ES-I3 (cell line): ENCODE measurements around the gene PPP1CA.

Experiments
- H3K36me3 ChIP-seq: 2 replicates; pipeline ENCODE4 v1.6.1; 2013; ENCODE audit warnings: mild to moderate bottlenecking, low read length, control low read depth, moderate library complexity; ENCODE audit not compliant: insufficient read depth
- H3K4me1 ChIP-seq: 2 replicates; pipeline ENCODE4 v1.6.1; 2013; ENCODE audit warnings: mild to moderate bottlenecking, control low read depth, low read length; ENCODE audit not compliant: insufficient read depth
- H3K9ac ChIP-seq: 2 replicates; pipeline ENCODE4 v1.6.1; 2013; ENCODE audit warnings: low read depth, mild to moderate bottlenecking, low read length, moderate library complexity
- H3K9me3 ChIP-seq: 2 replicates; pipeline ENCODE4 v1.6.1; 2013; ENCODE audit warnings: mild to moderate bottlenecking, low read length, moderate library complexity; ENCODE audit not compliant: control insufficient read depth, insufficient read depth

The PPP1CA gene

DNA sequence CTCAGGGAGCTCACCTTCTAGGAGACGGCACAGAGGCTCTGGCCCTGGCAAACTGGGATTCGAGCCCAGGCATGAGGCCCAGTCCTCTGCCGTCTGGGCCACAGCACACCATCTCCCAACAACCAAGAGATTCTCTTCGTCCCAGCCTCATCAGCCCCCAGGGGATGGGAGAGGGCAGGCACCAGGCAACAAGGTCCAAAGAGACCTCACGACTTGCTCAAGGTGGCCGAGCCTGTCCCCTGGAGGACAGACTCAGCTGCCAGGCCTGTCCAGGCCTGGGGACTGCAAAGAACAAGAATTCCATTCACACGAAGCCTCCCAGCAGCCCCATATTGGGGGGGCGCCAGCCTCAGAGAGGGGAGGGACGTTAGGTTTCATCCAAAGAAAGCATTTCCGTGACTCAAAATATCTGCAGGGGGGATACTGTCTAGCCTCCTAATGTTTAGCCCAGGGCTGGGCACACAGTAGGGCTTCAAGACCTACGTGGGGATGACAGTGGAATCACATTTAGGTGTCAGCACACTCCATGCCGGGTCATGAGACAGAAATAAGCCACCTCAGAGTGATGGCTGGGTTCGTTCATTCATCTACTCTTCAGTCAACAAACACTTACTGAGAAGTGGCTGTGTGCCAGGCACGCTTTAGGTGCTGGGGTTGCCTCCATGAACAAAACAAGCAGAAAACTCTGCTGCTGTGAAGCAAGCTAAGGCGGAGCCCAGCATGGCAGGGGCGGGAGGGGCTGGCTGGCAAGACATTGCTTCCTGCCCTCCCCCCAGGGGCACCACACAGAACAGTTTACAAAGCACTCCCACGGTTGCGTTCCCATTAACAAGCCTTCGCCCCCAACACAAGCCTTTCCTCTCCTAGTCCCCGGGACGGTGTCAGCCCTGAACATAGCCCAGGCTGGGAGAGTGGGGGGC is 15.0 kb upstream of the PPP1CA start:
- Histone ChIP-seq H3K36me3 (no peaks in the 10 kb centered on the region), H3K4me1 (peaks cover 8% of the 10 kb centered on the region; the same call in 1 of the 2 replicates), H3K9ac (no peak overlapping the region), H3K9me3 (no peaks in the 10 kb centered on the region)

DNA sequence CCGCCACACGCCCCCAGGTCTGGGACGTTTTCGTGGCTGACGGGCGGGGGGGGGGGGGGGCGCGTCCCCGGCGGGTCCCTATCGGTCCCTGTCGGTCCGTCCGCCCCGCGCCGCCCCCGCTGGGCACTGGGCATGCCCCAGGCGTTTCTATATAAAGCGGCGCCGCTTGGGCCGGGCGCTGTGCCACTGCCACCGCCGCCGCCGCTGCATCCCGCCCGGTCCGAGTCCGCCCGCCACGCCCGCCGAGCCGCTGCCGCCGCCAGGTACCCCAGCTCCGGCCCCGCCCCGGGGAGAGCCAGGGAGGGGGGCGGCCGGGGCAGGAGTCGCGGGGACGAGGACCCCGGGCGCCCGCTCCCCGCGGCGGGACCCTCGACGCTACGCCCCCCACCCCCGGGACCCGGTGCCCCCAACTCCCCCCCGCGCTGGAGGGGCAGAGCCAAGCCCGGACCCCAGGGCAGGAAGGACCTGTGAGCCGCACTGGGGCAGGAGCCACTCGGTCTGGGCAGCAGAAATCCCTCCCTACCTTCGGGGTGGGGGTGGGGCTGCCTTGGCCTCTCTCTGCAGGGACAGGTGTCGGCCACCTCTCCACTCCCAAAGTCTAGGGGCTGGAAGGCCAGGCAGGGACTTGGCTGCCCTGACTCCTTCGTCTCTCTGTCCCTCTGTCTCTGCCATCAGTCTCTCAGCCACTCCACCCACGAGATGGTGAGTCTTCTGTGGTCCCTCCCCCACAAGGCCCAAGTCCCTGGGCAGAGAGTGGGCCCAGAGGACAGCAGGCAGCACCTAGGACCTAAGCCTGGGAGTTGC is 14.0 kb upstream of the PPP1CA start, which contains the start of gene CARNS1:
TSS of gene CARNS1 (plus strand) at position 178 of the 804 bp plus-strand sequence. CDS start at position 700, 522 bp downstream.
- Histone ChIP-seq H3K4me1 (peaks cover 8% of the 10 kb centered on the region; the same call in 1 of the 2 replicates), H3K9me3 (no peaks in the 10 kb centered on the region), H3K9ac (peak within 1 kb of the TSS; percentile 53; the same call in 1 of the 2 replicates), H3K36me3 (no peaks in the 10 kb centered on the region)

DNA sequence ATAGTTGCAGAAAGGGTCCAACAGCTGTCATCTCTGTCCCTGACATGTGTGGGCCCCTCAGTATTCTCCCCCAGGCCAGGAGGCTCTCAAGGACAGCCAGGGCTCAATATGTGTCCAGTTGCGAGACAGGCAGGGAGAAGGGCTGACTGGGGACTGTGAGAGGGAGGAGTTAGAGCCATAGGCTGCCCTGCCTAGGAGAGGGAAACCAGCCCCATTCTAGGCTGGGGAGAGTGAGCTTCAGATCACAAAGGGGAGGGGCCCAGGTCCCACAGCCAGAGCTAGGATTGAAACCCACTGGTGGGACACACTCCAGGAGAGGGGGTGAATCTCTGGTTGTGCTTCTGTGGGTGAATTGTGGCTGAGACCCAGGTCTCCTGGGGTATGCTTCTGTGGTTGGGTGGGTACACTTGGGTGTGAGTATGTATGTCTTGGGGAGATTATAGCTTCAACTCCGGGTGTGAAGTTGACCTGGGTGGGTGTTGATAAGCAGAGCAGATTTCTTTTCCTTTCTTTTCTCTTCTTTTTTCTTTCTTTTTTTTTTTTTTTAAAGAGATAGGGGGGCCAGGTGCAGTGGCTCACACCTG is 11.7 kb upstream of the PPP1CA start:
- H3K4me1 ChIP-seq: peaks cover 8% of the 10 kb centered on the region; the same call in 1 of the 2 replicates

DNA sequence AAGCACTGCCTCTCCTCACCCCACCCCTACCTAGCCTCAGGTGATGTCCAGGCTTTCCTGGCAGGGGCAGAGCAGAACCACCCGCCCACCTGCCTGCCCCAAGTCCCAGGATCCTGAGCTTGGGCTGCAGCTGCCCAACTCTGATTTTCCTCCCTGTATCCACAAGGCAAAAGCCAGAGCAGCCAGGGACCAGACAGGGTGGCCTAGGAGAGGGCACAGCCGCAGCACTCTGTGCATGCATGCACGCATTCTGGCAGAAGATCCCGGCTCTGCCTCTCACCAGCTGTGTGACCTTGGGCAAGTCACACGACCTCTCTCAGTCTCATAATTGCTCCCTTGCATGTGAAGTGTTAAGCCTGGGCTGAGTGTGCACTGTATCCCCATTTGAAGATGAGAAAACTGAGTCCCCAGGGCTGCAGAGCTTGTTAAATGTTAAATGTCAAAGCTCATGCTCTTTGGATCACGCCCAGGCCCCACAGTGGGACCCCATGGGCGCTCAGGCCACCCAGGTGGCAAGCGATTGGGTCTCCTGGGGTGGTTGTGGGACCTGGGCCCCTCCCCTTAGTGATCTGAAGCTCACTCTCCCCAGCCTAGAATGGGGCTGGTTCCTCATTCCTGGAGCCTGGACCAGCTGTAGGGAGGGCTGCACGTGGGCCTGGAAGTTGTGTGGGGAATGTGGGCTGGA is 11.0 kb upstream of the PPP1CA start:
- Histone ChIP-seq H3K9me3 (no peaks in the 10 kb centered on the region), H3K36me3 (no peaks in the 10 kb centered on the region), H3K9ac (no peak overlapping the region), H3K4me1 (peaks cover 8% of the 10 kb centered on the region; the same call in 1 of the 2 replicates)

More for the DNA sequence above, 11.7 kb upstream of the PPP1CA start:
- no peaks in the 10 kb centered on the region for H3K36me3 ChIP-seq
- no peaks in the 10 kb centered on the region for H3K9me3 ChIP-seq
- H3K9ac ChIP-seq: no peak overlapping the region

DNA sequence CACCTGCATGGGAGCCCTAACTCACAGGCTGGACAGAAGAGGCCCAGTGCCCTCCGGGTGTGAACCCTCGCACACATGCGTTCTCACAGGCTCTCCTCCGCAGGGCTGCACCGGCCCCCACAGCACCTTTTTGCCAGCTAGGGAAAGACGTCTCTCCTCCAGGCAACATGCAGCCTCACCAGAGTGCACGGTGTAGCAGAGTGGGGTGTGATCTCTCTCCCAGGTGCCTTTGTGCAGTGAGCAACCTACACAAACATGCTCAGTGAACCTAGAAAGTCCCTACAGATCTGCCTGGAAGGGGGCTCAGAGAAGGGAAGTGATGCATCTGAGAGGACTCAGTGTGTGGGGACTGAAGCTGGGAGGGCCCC is 10.1 kb upstream of the PPP1CA start:
- H3K9ac ChIP-seq: no peak overlapping the region
- H3K9me3 ChIP-seq: no peaks in the 10 kb centered on the region
- H3K36me3 ChIP-seq: no peaks in the 10 kb centered on the region
- peaks cover 8% of the 10 kb centered on the region; the same call in 1 of the 2 replicates for H3K4me1 ChIP-seq

DNA sequence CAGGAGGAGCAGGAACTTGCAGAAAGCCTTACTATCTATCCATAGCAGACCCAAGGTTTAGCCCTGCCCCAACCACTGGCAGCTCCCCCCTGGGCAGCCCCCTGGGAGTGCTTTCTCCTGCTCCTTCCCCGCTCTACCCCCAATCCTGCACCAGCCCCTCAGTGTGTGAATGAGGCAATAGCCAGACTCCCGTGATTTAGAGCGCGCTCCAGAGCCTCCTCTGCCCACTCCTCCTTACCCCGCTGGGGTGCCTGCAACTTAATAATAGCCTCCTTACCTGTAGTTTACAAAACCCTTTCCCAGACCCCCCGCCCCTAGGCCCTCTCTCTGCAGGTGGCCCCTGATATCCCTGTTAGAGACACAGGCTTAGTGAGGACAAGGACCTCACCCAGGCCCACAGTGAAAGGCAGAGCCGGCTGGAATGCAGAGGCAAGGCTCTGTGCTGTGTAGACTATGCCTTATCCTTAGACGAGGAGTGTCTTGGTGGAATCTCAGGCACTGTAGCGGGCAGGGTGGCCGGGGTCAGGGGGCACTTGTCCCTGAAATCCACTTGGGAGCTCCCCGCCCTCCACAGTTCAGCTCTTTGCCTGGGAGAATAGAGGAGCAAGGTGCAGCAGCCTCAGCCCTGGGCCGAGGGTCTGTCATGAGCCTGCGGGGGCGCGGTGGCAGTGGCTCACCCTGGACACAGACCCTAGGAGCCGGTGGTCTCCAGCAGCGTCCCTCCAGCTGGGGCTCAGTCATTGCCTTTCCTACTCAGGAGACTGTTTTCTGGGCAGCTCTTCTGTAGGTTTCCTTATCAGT is 9.5 kb upstream of the PPP1CA start:
- H3K9ac ChIP-seq: no peak overlapping the region
- no peaks in the 10 kb centered on the region for H3K9me3 ChIP-seq
- H3K4me1 ChIP-seq: peaks cover 6% of the 10 kb centered on the region; the same call in 1 of the 2 replicates
- H3K36me3 ChIP-seq: no peaks in the 10 kb centered on the region

DNA sequence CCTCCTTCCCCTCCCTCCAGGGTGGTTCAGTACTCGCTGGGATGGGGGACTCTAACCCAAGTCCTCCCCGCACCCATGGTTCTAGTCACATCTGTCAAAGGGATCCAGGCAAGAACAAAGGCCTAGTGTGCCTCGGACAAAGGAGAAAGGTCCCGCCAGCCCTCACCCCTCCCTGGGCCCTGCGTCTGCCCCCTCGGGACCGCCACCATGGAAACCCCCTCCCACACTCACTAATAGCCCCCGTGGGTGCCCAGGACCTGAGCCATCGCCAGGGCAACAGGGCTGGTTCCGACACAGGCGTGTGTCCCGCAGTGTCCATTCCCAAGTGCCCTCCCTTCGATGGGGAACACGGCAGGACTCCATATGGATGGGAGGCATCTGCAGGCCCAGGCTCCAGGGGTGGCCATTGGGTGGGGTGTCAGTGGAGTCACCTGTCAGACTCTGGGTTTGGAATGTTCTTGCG is 8.7 kb upstream of the PPP1CA start:
- Histone ChIP-seq H3K9me3 (no peaks in the 10 kb centered on the region), H3K4me1 (peaks cover 3% of the 10 kb centered on the region; the same call in 1 of the 2 replicates), H3K36me3 (no peaks in the 10 kb centered on the region), H3K9ac (no peak overlapping the region)

DNA sequence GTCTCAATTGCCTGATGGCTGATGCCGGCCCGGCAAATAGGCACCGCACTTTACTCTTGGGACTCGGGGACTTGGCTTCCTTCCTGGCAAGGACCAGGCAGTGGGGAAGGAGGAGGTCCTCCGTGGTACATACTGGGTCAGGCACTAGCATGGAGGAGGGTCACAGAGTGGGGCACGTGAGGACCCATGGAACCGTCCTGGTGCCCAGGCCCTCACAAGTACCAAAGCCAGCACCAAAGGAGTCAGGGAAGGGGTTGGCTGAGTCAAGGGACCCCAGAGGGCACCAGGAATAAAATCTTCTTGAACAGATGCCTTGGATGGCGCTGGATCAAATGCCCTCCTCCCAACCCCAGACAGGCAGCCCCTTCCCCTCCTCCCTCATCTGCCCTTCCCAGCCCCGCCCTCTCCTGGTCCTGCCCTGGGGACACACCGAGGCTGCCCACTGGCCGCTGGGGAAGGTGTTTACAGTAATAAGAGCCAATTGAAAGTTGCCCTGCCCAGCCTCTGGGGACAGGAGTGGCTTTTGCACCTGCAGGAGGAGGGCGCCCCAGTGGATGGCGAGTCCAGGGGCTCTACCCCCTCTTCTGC is 8.2 kb upstream of the PPP1CA start:
- Histone ChIP-seq H3K9me3 (no peaks in the 10 kb centered on the region), H3K4me1 (peaks cover 3% of the 10 kb centered on the region; the same call in 1 of the 2 replicates), H3K36me3 (no peaks in the 10 kb centered on the region), H3K9ac (no peak overlapping the region)

DNA sequence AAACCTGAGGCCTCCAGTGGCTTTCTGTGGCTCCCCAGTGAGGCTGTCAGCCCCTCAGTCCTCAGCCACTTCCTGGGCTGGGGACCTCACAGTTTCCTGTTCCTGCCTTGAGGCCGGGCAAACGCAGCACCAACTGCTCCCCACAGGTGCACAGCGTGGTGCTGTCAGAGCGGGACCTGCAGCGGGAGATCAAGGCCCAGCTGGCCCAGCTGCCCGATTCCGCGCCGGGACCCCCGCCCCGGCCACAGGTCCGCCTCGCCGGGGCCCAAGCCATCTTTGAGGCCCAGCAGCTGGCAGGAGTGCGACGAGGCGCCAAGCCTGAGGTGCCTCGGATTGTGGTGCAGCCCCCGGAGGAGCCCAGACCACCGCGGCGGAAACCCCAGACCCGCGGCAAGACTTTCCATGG is 7.6 kb upstream of the PPP1CA start:
- Histone ChIP-seq H3K36me3 (no peaks in the 10 kb centered on the region), H3K9me3 (no peaks in the 10 kb centered on the region), H3K4me1 (peaks cover 3% of the 10 kb centered on the region; the same call in 1 of the 2 replicates), H3K9ac (no peak overlapping the region)

DNA sequence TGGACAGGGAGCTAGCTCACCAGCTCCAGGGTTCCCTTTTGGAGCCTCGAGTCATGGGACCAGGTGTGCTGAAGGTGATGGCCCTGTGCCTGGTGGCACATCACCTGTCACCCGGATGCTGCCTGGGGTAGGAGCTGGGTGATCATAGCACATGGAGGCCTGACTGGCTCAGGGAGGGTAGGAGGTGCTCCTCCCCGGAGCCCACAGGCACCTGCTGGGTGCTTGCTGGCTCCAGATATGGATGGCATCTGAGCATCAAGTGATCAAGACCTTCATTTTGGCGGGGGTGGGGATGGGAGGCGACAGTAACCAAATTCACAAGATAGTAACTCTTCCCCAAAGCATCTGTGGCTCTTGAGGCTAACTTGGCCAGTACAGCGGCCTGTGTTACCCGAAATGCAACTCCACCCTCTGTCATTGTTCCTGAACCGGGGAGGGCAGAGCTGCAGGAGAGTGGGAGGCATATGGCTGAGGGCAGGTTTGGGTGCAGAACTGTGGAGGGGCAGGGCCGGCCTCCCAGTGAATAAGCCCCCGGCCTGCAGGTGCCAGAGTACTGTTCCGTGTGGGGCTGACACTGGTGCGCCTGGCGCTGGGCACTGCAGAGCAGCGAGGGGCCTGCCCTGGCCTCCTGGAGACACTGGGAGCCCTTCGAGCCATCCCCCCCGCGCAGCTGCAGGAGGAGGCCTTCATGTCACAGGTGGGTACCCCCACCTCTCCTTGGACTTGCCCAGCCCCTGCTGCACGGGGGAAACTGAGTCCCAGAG is 7.0 kb upstream of the PPP1CA start:
- H3K9me3 ChIP-seq: no peaks in the 10 kb centered on the region
- H3K9ac ChIP-seq: no peak overlapping the region
- H3K4me1 ChIP-seq: peaks cover 4% of the 10 kb centered on the region; the same call in 1 of the 2 replicates
- H3K36me3 ChIP-seq: no peaks in the 10 kb centered on the region

DNA sequence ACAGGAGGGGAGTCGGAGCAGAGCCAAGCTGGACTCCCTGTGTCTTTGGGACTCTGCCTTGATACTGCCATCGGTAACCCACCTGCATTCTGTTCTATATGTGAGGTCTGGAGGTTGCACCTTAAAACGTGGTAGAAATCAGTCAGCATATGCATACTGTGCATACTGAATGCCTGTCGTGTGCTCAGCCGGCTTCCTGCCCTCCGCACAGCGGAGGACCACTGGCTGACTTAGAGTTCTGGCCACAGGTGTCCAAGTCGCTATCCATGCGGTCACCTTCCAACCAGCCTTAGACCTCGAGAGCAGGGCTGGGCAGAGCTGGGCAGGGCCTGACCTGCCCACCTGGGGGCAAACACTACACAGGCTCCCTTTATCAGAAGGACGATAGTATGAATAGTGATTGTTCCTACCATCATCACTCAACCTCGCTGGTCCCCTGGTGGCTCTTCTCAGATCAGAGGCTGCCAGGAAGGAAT is 6.1 kb upstream of the PPP1CA start:
- H3K9me3 ChIP-seq: no peaks in the 10 kb centered on the region
- no peaks in the 10 kb centered on the region for H3K36me3 ChIP-seq
- no peak overlapping the region for H3K9ac ChIP-seq
- H3K4me1 ChIP-seq: peaks cover 11% of the 10 kb centered on the region; the same call in 1 of the 2 replicates

DNA sequence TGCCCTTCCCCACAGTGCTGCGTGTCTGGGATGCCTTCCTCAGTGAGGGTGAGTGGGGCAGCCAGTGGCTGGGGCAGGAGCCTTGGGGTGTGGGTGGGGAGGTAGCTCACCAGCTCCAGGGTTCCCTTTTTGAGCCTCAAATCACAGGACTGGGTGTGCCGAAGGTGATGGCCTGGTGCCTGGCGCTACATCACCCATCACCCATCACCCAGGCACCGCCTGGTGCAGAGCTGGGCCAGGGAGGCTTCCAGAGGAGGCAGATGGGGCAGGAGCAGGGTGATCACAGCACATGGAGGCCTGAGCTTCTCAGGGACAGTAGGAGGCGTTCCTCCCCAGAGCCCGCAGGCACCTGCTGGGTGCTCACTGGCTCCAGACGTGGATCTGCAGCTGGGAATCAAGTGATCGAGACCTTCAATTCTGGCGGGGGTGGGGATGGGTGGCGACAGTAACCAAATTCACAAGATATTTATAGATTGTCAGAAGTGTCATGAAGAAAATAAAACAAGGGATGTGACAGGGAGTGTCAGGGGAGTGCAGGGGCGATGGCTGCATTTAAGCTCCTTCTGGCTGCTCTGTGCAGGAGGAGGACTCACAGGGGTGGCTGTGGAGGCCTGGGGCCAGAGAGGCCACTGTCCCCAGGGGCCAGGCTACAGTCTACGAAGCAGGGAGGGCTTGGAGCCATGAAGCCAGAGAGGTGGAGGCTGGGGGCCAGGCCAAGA is 5.5 kb upstream of the PPP1CA start:
- no peaks in the 10 kb centered on the region for H3K9me3 ChIP-seq
- no peaks in the 10 kb centered on the region for H3K36me3 ChIP-seq
- no peak overlapping the region for H3K9ac ChIP-seq
- H3K4me1 ChIP-seq: peaks cover 13% of the 10 kb centered on the region; the same call in 1 of the 2 replicates
